Smooth muscle cell (in vitro differentiated cells): Measurements from ENCODE around the gene NR6A1. TPM values are rescaled to one million over a fixed set of nuclear protein-coding genes. Genes with fewer than 3 reads are reported as not detected.

Source experiments
- DNase-seq: peaks from one replicate; lab custom pipeline; 2025; ENCODE audit not compliant: unreplicated experiment; lab: John Stamatoyannopoulos, UW
- H2AFZ ChIP-seq: fragments of 200-600 bp; sonication (generic); 2 replicates; pipeline ENCODE4 v1.6.0; 2016; ENCODE audit warnings: antibody characterized with exemption, low read depth, mild to moderate bottlenecking
- H3F3A ChIP-seq: fragments of 200-600 bp; sonication (generic); 2 replicates; pipeline ENCODE4 v1.6.0; 2017; ENCODE audit warnings: antibody characterized with exemption, low read depth
- H3K27ac ChIP-seq: fragments of 200-600 bp; sonication (generic); 2 replicates; pipeline ENCODE4 v1.5.1; 2016; ENCODE audit warnings: low read depth, mild to moderate bottlenecking
- H3K27me3 ChIP-seq: fragments of 200-600 bp; sonication (generic); 2 replicates; pipeline ENCODE4 v1.6.1; 2016; ENCODE audit warnings: low read depth, mild to moderate bottlenecking
- H3K36me3 ChIP-seq: fragments of 200-600 bp; sonication (generic); 2 replicates; pipeline ENCODE4 v1.5.1; 2016; ENCODE audit warnings: low read depth
- H3K4me1 ChIP-seq: fragments of 200-600 bp; sonication (generic); 2 replicates; pipeline ENCODE4 v1.5.1; 2016; ENCODE audit warnings: low read depth
- H3K4me2 ChIP-seq: fragments of 200-600 bp; sonication (generic); 2 replicates; pipeline ENCODE4 v1.6.0; 2016; ENCODE audit warnings: mild to moderate bottlenecking
- H3K4me3 ChIP-seq: fragments of 200-600 bp; sonication (generic); 2 replicates; pipeline ENCODE4 v1.5.1; 2016; ENCODE audit warnings: mild to moderate bottlenecking
- H3K79me2 ChIP-seq: fragments of 200-600 bp; sonication (generic); 2 replicates; pipeline ENCODE4 v1.6.0; 2016; ENCODE audit warnings: low read depth, mild to moderate bottlenecking
- H3K9ac ChIP-seq: fragments of 200-600 bp; sonication (generic); 2 replicates; pipeline ENCODE4 v1.6.0; 2016; ENCODE audit warnings: low read depth
- H3K9me3 ChIP-seq: fragments of 200-600 bp; sonication (generic); replicated peaks from 2 replicates; pipeline ENCODE4 v1.5.1; 2016; ENCODE audit warnings: low read depth
- H4K20me1 ChIP-seq: fragments of 200-600 bp; sonication (generic); 2 replicates; pipeline ENCODE4 v1.6.0; 2016; ENCODE audit warnings: low read depth
- CTCF ChIP-seq: fragments of 200-600 bp; sonication (generic); IDR thresholded peaks from 2 replicates; pipeline ENCODE4 v1.5.1; 2017; ENCODE audit warnings: borderline replicate concordance, mild to moderate bottlenecking, antibody characterized with exemption; ENCODE audit not compliant: insufficient read depth, poor library complexity, severe bottlenecking
- WGBS: methylation state at CpG from one replicate; pipeline ENCODE4 v1.1.7; 2016; ENCODE audit warnings: low lambda C conversion rate; 5-methylcytosine and 5-hydroxymethylcytosine counted together
- polyA plus RNA-seq: library from polyadenylated mRNA; unstranded; fragments of >200 nt; fragmentation: Nextera tagmentation; extraction: Ambion mirVana; gene quantifications from 2 replicates; pipeline ENCODE4 v1.2.1, GENCODE V29; 2016
- total RNA-seq: library from RNA; depleted of rRNA; stranded (reverse); fragments of >200 nt; gene quantifications from 2 replicates; pipeline ENCODE4 v1.2.3, GENCODE V29; 2014

The NR6A1 gene
- total and polyA plus RNA-seq, 2 experiments from 2014 or later = 0.17 to 0.31 TPM

- H3K4me2 ChIP-seq = no peak overlapping the region
- no peaks in the 10 kb centered on the region for H3K9me3 ChIP-seq
- DNase-seq = no peak
- no peak overlapping the region for H2AFZ ChIP-seq
- H4K20me1 ChIP-seq = no peaks in the 10 kb centered on the region
- no peaks in the 10 kb centered on the region for H3F3A ChIP-seq
- H3K9ac ChIP-seq = no peak overlapping the region
- no peaks in the 10 kb centered on the region for H3K27me3 ChIP-seq
- TF ChIP-seq CTCF = no peak
- no peak overlapping the region for H3K27ac ChIP-seq
- H3K36me3 ChIP-seq = no peaks in the 10 kb centered on the region
- H3K79me2 ChIP-seq = no peaks in the 10 kb centered on the region
- no peak overlapping the region for H3K4me3 ChIP-seq
- H3K4me1 ChIP-seq = no peaks in the 10 kb centered on the region
Measured at GRCh38 chr9:124541824-124542223, 229.3 kb downstream of the NR6A1 start.

GRCh38 chr9:124537926-124538325, 233.2 kb downstream of the NR6A1 start:
- no peaks in the 10 kb centered on the region for H3K79me2 ChIP-seq

GRCh38 chr9:124535846-124536245, 235.3 kb downstream of the NR6A1 start:
- Histone ChIP-seq H3K36me3 (no peaks in the 10 kb centered on the region), H3K9ac (no peak overlapping the region), H3K9me3 (no peaks in the 10 kb centered on the region), H2AFZ (no peak overlapping the region), H3K4me3 (no peak overlapping the region), H3K27me3 (no peaks in the 10 kb centered on the region), H3K4me1 (no peaks in the 10 kb centered on the region), H4K20me1 (no peaks in the 10 kb centered on the region), H3K27ac (no peak overlapping the region), H3F3A (no peaks in the 10 kb centered on the region), H3K79me2 (no peaks in the 10 kb centered on the region), H3K4me2 (no peak overlapping the region)
- DNase-seq = no peak
- no peak for TF ChIP-seq CTCF
- 71% methylated on average over 10 of the region's 10 CpGs for WGBS

More at GRCh38 chr9:124537926-124538325, 233.2 kb downstream of the NR6A1 start:
- H3K9me3 ChIP-seq = no peaks in the 10 kb centered on the region
- no peaks in the 10 kb centered on the region for H3F3A ChIP-seq
- no peak overlapping the region for H3K4me3 ChIP-seq
- 88% methylated on average over 8 of the region's 8 CpGs for WGBS
- H3K4me2 ChIP-seq = no peak overlapping the region
- no peaks in the 10 kb centered on the region for H4K20me1 ChIP-seq
- H3K27me3 ChIP-seq = no peaks in the 10 kb centered on the region
- no peak for DNase-seq
- no peaks in the 10 kb centered on the region for H3K36me3 ChIP-seq
- no peak for TF ChIP-seq CTCF
- H2AFZ ChIP-seq = no peak overlapping the region
- no peaks in the 10 kb centered on the region for H3K4me1 ChIP-seq
- H3K9ac ChIP-seq = no peak overlapping the region
- no peak overlapping the region for H3K27ac ChIP-seq

- H3K9ac ChIP-seq = no peak overlapping the region
- H3K27me3 ChIP-seq = no peaks in the 10 kb centered on the region
- H3F3A ChIP-seq = no peaks in the 10 kb centered on the region
- no peak for TF ChIP-seq CTCF
- no peak overlapping the region for H3K27ac ChIP-seq
- no peak overlapping the region for H2AFZ ChIP-seq
- H3K36me3 ChIP-seq = no peaks in the 10 kb centered on the region
- H3K4me3 ChIP-seq = no peak overlapping the region
- 88% methylated on average over 2 of the region's 2 CpGs for WGBS
- no peaks in the 10 kb centered on the region for H3K4me1 ChIP-seq
- H3K4me2 ChIP-seq = no peak overlapping the region
- H3K79me2 ChIP-seq = no peaks in the 10 kb centered on the region
- no peaks in the 10 kb centered on the region for H4K20me1 ChIP-seq
- H3K9me3 ChIP-seq = no peaks in the 10 kb centered on the region
- DNase-seq = no peak
Measured at GRCh38 chr9:124532897-124533296, 238.2 kb downstream of the NR6A1 start.
